ENCODE measurements around the gene SLC35F2.

- TF ChIP-seq CTCF (conservative IDR thresholded peaks at IDR 0.05; ENCODE audit: low read depth, low read length), result no peak
- no peak for TF ChIP-seq CHD1 (IDR thresholded peaks at IDR 0.05; ENCODE audit: low read depth, low read length)
- TF ChIP-seq CEBPB (IDR thresholded peaks at IDR 0.05; ENCODE audit: low read depth, low read length), result no peak
Observed at GRCh38 chr11:107848345-107848744, 10.2 kb downstream of the SLC35F2 start.

Data from IMR-90 (cell line).